GM12878 (cell line): ENCODE results near the gene PRKACG. TPM values are rescaled to one million over a fixed set of nuclear protein-coding genes. Genes with fewer than 3 reads are reported as not detected.

Source experiments
- CBFB ChIP-seq: IDR thresholded peaks from 2 replicates; pipeline ENCODE4 v1.6.1; 2016; ENCODE audit warnings: antibody characterized with exemption, low read depth
- CHD1 ChIP-seq: IDR thresholded peaks from 2 replicates; pipeline ENCODE4 v1.6.1; 2012; ENCODE audit warnings: low read depth, low read length, improper control_type of control experiment
- CHD2 ChIP-seq: IDR thresholded peaks from 2 replicates; pipeline ENCODE4 v1.6.1; 2011; ENCODE audit warnings: low read depth, low read length, improper control_type of control experiment, borderline replicate concordance
- CUX1 ChIP-seq: IDR thresholded peaks from 2 replicates; pipeline ENCODE4 v1.6.1; 2012; ENCODE audit warnings: improper control_type of control experiment, low read depth, low read length; ENCODE audit not compliant: insufficient replicate concordance
- E2F4 ChIP-seq: IDR thresholded peaks from 2 replicates; pipeline ENCODE4 v1.6.1; 2012; ENCODE audit warnings: low read depth, low read length, improper control_type of control experiment
- ESRRA ChIP-seq: IDR thresholded peaks from 2 replicates; pipeline ENCODE4 v1.6.1; 2012; ENCODE audit warnings: mild to moderate bottlenecking, low read length, improper control_type of control experiment
- HDAC2 ChIP-seq: fragments of 200-600 bp; sonication (generic); IDR thresholded peaks from 2 replicates; pipeline ENCODE4 v1.6.1; 2017
- IRF4 ChIP-seq: IDR thresholded peaks from 2 replicates; pipeline ENCODE4 v1.6.1; 2011; ENCODE audit warnings: low read depth, low read length
- JUNB ChIP-seq: IDR thresholded peaks from 2 replicates; pipeline ENCODE4 v1.6.1; 2016; ENCODE audit warnings: antibody characterized with exemption, mild to moderate bottlenecking
- MEF2A ChIP-seq: IDR thresholded peaks from 2 replicates; pipeline ENCODE4 v1.6.1; 2011; ENCODE audit warnings: low read depth, mild to moderate bottlenecking, low read length, moderate library complexity; ENCODE audit not compliant: insufficient read depth
- MYC ChIP-seq: IDR thresholded peaks from 2 replicates; pipeline ENCODE4 v1.6.1; 2011; ENCODE audit warnings: mild to moderate bottlenecking, low read length, moderate library complexity, inconsistent platforms; ENCODE audit not compliant: insufficient read depth, insufficient replicate concordance, insufficient read length, severe bottlenecking
- RCOR1 ChIP-seq: conservative IDR thresholded peaks from 2 replicates; pipeline ENCODE4 v1.6.1; 2012; ENCODE audit warnings: low read depth, low read length, improper control_type of control experiment
- SMAD1 ChIP-seq: fragments of 450-650 bp; IDR thresholded peaks from 2 replicates; pipeline ENCODE4 v1.6.1; 2018; ENCODE audit warnings: mild to moderate bottlenecking, low read depth; ENCODE audit not compliant: partially characterized antibody
- SMARCA5 ChIP-seq: fragments of 450-650 bp; IDR thresholded peaks from 2 replicates; pipeline ENCODE4 v1.6.1; 2017; ENCODE audit warnings: mild to moderate bottlenecking
- TAF1 ChIP-seq: IDR thresholded peaks from 2 replicates; pipeline ENCODE4 v1.6.1; 2011; ENCODE audit warnings: mild to moderate bottlenecking, low read depth, low read length, borderline replicate concordance
- TARDBP ChIP-seq: IDR thresholded peaks from 2 replicates; pipeline ENCODE4 v1.6.1; 2016; ENCODE audit warnings: borderline replicate concordance
- TBL1XR1 ChIP-seq: IDR thresholded peaks from 2 replicates; pipeline ENCODE4 v1.6.1; 2012; ENCODE audit warnings: low read depth, low read length, improper control_type of control experiment
- TCF3 ChIP-seq: IDR thresholded peaks from 2 replicates; pipeline ENCODE4 v1.6.1; 2012; ENCODE audit warnings: low read depth, mild to moderate bottlenecking, low read length, borderline replicate concordance; ENCODE audit not compliant: insufficient read depth
- USF1 ChIP-seq: IDR thresholded peaks from 2 replicates; pipeline ENCODE4 v1.6.1; 2011; ENCODE audit warnings: borderline replicate concordance, low read depth, mild to moderate bottlenecking, moderate library complexity, mixed read lengths, low read length; ENCODE audit not compliant: insufficient read depth; ENCODE audit errors: extremely low read length
- ZBED1 ChIP-seq: IDR thresholded peaks from 2 replicates; pipeline ENCODE4 v1.6.1; 2016; ENCODE audit warnings: borderline replicate concordance
- ZBTB33 ChIP-seq: fragments of 450-650 bp; IDR thresholded peaks from 2 replicates; pipeline ENCODE4 v1.6.1; 2017; ENCODE audit warnings: mild to moderate bottlenecking
- ZNF622 ChIP-seq: fragments of 450-650 bp; IDR thresholded peaks from 2 replicates; pipeline ENCODE4 v1.6.1; 2017; ENCODE audit warnings: mild to moderate bottlenecking, inconsistent platforms
- polyA plus RNA-seq, 11 experiments: library from polyadenylated mRNA; depleted of rRNA in 4 of 11; unstranded in 6 of 11; stranded (reverse) in 5 of 11; fragments of >200 nt; fragmentation: Nextera tagmentation in 4 of 11; fragmentation: Illumina TruSeq in 1 of 11; extraction: Ambion mirVana in 4 of 11; extraction: Trizol in 1 of 11; gene quantifications; 1 replicate in 1 of 11; 2 replicates in 10 of 11; pipeline versions ENCODE4 v1.2.1 to v1.2.3, GENCODE V29; 2011 to 2016; ENCODE audit warnings: inconsistent platforms in 2 of 11, missing spikeins in 2 of 11, low read depth in 1 of 11
- total RNA-seq, 4 experiments: library from RNA; depleted of rRNA in 3 of 4; stranded (reverse); fragments of >200 nt in 3 of 4; fragmentation: Illumina TruSeq in 1 of 4; extraction: Trizol in 1 of 4; gene quantifications; 2 replicates each; pipeline versions ENCODE4 v1.2.1 to v1.2.3, GENCODE V29; 2013 to 2021

PRKACG gene
- total and polyA plus RNA-seq, 10 of the 15 experiments (the other 5 are each of a cell fraction or from before 2014, with no cell fraction given): not detected

- no peak for TF ChIP-seq CHD2
- peak; percentile 83; the same call in 1 of the 2 replicates for TF ChIP-seq TCF3
- 0 out of 2 replicates have a peak, but pooled peaks have one; percentile 57 for TF ChIP-seq RCOR1
- no peak for TF ChIP-seq CHD1
- TF ChIP-seq SMARCA5: no peak
- peak; percentile 75; the same call in 1 of the 2 replicates for TF ChIP-seq ZBED1
- peak; percentile 58; the same call in 1 of the 2 replicates for TF ChIP-seq MEF2A
- no peak for TF ChIP-seq ZBTB33
- TF ChIP-seq ESRRA: no peak
- TF ChIP-seq TAF1: no peak
- no peak for TF ChIP-seq CBFB
- peak; percentile 93 for TF ChIP-seq IRF4
- TF ChIP-seq JUNB: peak; percentile 95
- no peak for TF ChIP-seq E2F4
- TF ChIP-seq MYC: no peak
- no peak for TF ChIP-seq TARDBP
- TF ChIP-seq HDAC2: no peak
- TF ChIP-seq CUX1: no peak
- TF ChIP-seq SMAD1: no peak
- TF ChIP-seq ZNF622: no peak
- no peak for TF ChIP-seq USF1
- TF ChIP-seq TBL1XR1: peak; percentile 63; the same call in 1 of the 2 replicates
These were observed 39.5 kb downstream of the PRKACG start (continued) for GRCh38 chr9:68974431-68974830.
